CD14-positive monocyte (primary cell): ENCODE results near the gene SLC38A8. TPM values are rescaled to one million over a fixed set of nuclear protein-coding genes. Genes with fewer than 3 reads are reported as not detected.

Source experiments
- DNase-seq, 3 donors: peaks; one replicate each; pipeline ENCODE4 v3.0.0-alpha.2; 2011 to 2022
- H2AFZ ChIP-seq: 2 replicates; pipeline ENCODE4 v1.6.0; 2012; ENCODE audit warnings: mild to moderate bottlenecking, low read depth, low read length, inconsistent platforms; ENCODE audit not compliant: insufficient read depth, poor library complexity, severe bottlenecking
- H3K27ac ChIP-seq, 2 donors: 1 replicate in 1 of 2; 2 replicates in 1 of 2; pipeline ENCODE4 v1.5.1; 2012 to 2013; ENCODE audit warnings: low read length in 2 of 2, control low read depth in 1 of 2, inconsistent platforms in 1 of 2, low read depth in 1 of 2, mild to moderate bottlenecking in 1 of 2
- H3K27me3 ChIP-seq, 2 donors: one replicate each; pipeline versions ENCODE4 v1.6.0 to v1.6.1; 2011 to 2013; ENCODE audit warnings: low read length in 2 of 2; ENCODE audit not compliant: control insufficient read depth in 2 of 2, insufficient read depth in 2 of 2
- H3K36me3 ChIP-seq, 2 donors: replicated peaks in 1 of 2; 1 replicate in 1 of 2; 2 replicates in 1 of 2; pipeline versions ENCODE4 v1.5.1 to v1.6.1; 2012 to 2013; ENCODE audit warnings: low read length in 2 of 2, control low read depth in 1 of 2, inconsistent platforms in 1 of 2, mild to moderate bottlenecking in 1 of 2; ENCODE audit not compliant: insufficient read depth in 2 of 2, control insufficient read depth in 1 of 2
- H3K4me1 ChIP-seq, 2 donors: 1 replicate in 1 of 2; 2 replicates in 1 of 2; pipeline versions ENCODE4 v1.5.1 to v1.6.1; 2012 to 2013; ENCODE audit warnings: low read length in 2 of 2, control low read depth in 1 of 2, inconsistent platforms in 1 of 2, mild to moderate bottlenecking in 1 of 2, moderate library complexity in 1 of 2; ENCODE audit not compliant: insufficient read depth in 2 of 2, control insufficient read depth in 1 of 2
- H3K4me2 ChIP-seq: replicated peaks from 2 replicates; pipeline ENCODE3; 2012; ENCODE audit warnings: low read length, moderate library complexity, mild to moderate bottlenecking; ENCODE audit not compliant: poor library complexity, severe bottlenecking; ENCODE audit errors: extremely low read depth
- H3K4me3 ChIP-seq, 3 experiments: fragments of 200-600 bp in 1 of 3; sonication (generic) in 1 of 3; replicated peaks in 1 of 3; 1 replicate in 2 of 3; 2 replicates in 1 of 3; pipeline ENCODE4 v1.5.1; 2011 to 2013; ENCODE audit warnings: low read length in 3 of 3, mild to moderate bottlenecking in 3 of 3, control low read depth in 2 of 3, low read depth in 2 of 3, inconsistent platforms in 1 of 3, moderate library complexity in 1 of 3
- H3K79me2 ChIP-seq: 2 replicates; pipeline ENCODE4 v1.6.0; 2012; ENCODE audit warnings: mild to moderate bottlenecking, control low read depth, inconsistent platforms, low read length, moderate library complexity; ENCODE audit not compliant: insufficient read depth
- H3K9ac ChIP-seq: 2 replicates; pipeline ENCODE4 v1.6.0; 2017; ENCODE audit warnings: low read length, mild to moderate bottlenecking; ENCODE audit not compliant: insufficient read depth, poor library complexity, severe bottlenecking
- H3K9me3 ChIP-seq, 2 donors: replicated peaks in 1 of 2; 1 replicate in 1 of 2; 2 replicates in 1 of 2; pipeline versions ENCODE4 v1.5.1 to v1.6.1; 2012 to 2013; ENCODE audit warnings: low read length in 2 of 2, control low read depth in 1 of 2; ENCODE audit not compliant: control insufficient read depth in 1 of 2, insufficient read depth in 1 of 2
- H4K20me1 ChIP-seq: 2 replicates; pipeline ENCODE4 v1.6.0; 2012; ENCODE audit warnings: mild to moderate bottlenecking, low read length, control low read depth, moderate library complexity; ENCODE audit not compliant: insufficient read depth
- H3K27ac Mint-ChIP-seq, 7 donors: one replicate each; pipeline ENCODE4 v1.8.0; 2020; ENCODE audit warnings: mild to moderate bottlenecking in 7 of 7, mixed read lengths in 7 of 7, moderate library complexity in 6 of 7, inconsistent platforms in 2 of 7
- H3K27me3 Mint-ChIP-seq, 3 donors: one replicate each; pipeline ENCODE4 v1.8.0; 2021 to 2022; ENCODE audit warnings: low read depth in 3 of 3, mild to moderate bottlenecking in 3 of 3, mixed read lengths in 3 of 3, moderate library complexity in 3 of 3, inconsistent platforms in 1 of 3
- H3K36me3 Mint-ChIP-seq, 2 donors: one replicate each; pipeline ENCODE4 v1.8.0; 2020; ENCODE audit warnings: mixed read lengths in 2 of 2, inconsistent platforms in 1 of 2, mild to moderate bottlenecking in 1 of 2
- H3K4me1 Mint-ChIP-seq: one replicate; pipeline ENCODE4 v1.8.0; 2020; ENCODE audit warnings: mild to moderate bottlenecking, mixed read lengths
- H3K4me3 Mint-ChIP-seq, 2 donors: one replicate each; pipeline ENCODE4 v1.8.0; 2020; ENCODE audit warnings: mild to moderate bottlenecking in 2 of 2, mixed read lengths in 2 of 2, moderate library complexity in 1 of 2
- H3K9me3 Mint-ChIP-seq, 7 donors: one replicate each; pipeline ENCODE4 v1.8.0; 2020 to 2022; ENCODE audit warnings: mixed read lengths in 7 of 7, mild to moderate bottlenecking in 6 of 7, moderate library complexity in 6 of 7, inconsistent platforms in 2 of 7
- CTCF ChIP-seq: fragments of 200-600 bp; IDR thresholded peaks from one replicate; pipeline ENCODE4 v1.8.0; 2022; ENCODE audit warnings: antibody characterized with exemption, mild to moderate bottlenecking
- WGBS: methylation state at CpG from one replicate; pipeline ENCODE4 v1.1.5; 2013; ENCODE audit warnings: missing lambda C conversion rate; ENCODE audit not compliant: insufficient coverage; 5-methylcytosine and 5-hydroxymethylcytosine counted together
- intact Hi-C, 2 donors: fragments of 100-400 bp; cut with micrococcal nuclease; formaldehyde crosslinking; loops; one replicate each; pipeline versions ENCODE4 v1.15.0 to v1.15.1; 2023
- polyA plus RNA-seq, 3 donors: library from polyadenylated mRNA; depleted of rRNA in 1 of 3; unstranded in 2 of 3; stranded (reverse) in 1 of 3; fragments of 300-500 nt in 2 of 3; fragments of >200 nt in 1 of 3; fragmentation: Illumina TruSeq in 2 of 3; gene quantifications; 1 replicate in 2 of 3; 2 replicates in 1 of 3; pipeline ENCODE4 v1.2.3, GENCODE V29; 2012 to 2021

Gene SLC38A8
- polyA plus RNA-seq, 3 donors = not detected

GRCh38 chr16:84058664-84059063 is 16.1 kb upstream of the SLC38A8 start:
- H3K27ac ChIP-seq = no peak overlapping the region
- no peaks in the 10 kb centered on the region for H3K4me1 ChIP-seq
- Mint-ChIP-seq H3K4me1 (no peaks in the 10 kb centered on the region), H3K36me3 (peaks cover 96 to 98% of the 10 kb centered on the region in 2 donors), H3K27me3 (peaks cover 0 to 1% (median 0%) of the 10 kb centered on the region in 3 donors), H3K9me3 (no peaks in the 10 kb centered on the region), H3K27ac (no peak overlapping the region), H3K4me3 (no peak overlapping the region)
- TF ChIP-seq CTCF = no peak
- DNase-seq = no peak
- intact Hi-C loops = loop anchor here in 1 of 2 donors (5.0 kb wide), 1 partner anchor 96 kb away; no protein-coding TSS in a partner anchor
- WGBS = 97% methylated on average over 9 of the region's 11 CpGs
- H3K9me3 ChIP-seq = no peaks in the 10 kb centered on the region
- H3K79me2 ChIP-seq = no peaks in the 10 kb centered on the region
- H3K36me3 ChIP-seq = peaks cover 99% of the 10 kb centered on the region in 2 donors
- H3K4me2 ChIP-seq = no peak overlapping the region
- H2AFZ ChIP-seq = no peak overlapping the region
- H3K9ac ChIP-seq = no peak overlapping the region
- no peaks in the 10 kb centered on the region for H3K27me3 ChIP-seq
- H3K4me3 ChIP-seq = no peak overlapping the region
- peaks cover 4% of the 10 kb centered on the region for H4K20me1 ChIP-seq

- no peak for DNase-seq
- no peak overlapping the region for H3K9ac ChIP-seq
- H3K4me2 ChIP-seq = no peak overlapping the region
- 90% methylated on average over 7 of the region's 15 CpGs for WGBS
- no peak for TF ChIP-seq CTCF
- Mint-ChIP-seq H3K9me3 (no peaks in the 10 kb centered on the region), H3K27ac (no peak overlapping the region), H3K4me1 (no peaks in the 10 kb centered on the region), H3K4me3 (no peak overlapping the region), H3K36me3 (peaks cover 96 to 98% of the 10 kb centered on the region in 2 donors), H3K27me3 (peaks cover 0 to 1% (median 0%) of the 10 kb centered on the region in 3 donors)
- H4K20me1 ChIP-seq = peaks cover 9% of the 10 kb centered on the region
- intact Hi-C loops = loop anchor here in 1 of 2 donors (5.0 kb wide), 1 partner anchor 96 kb away; no protein-coding TSS in a partner anchor
- no peaks in the 10 kb centered on the region for H3K4me1 ChIP-seq
- H3K79me2 ChIP-seq = no peaks in the 10 kb centered on the region
- no peaks in the 10 kb centered on the region for H3K27me3 ChIP-seq
- no peak overlapping the region for H3K4me3 ChIP-seq
- no peak overlapping the region for H3K27ac ChIP-seq
- H2AFZ ChIP-seq = no peak overlapping the region
- no peaks in the 10 kb centered on the region for H3K9me3 ChIP-seq
- H3K36me3 ChIP-seq = peaks cover 99% of the 10 kb centered on the region in 2 donors
These were observed 15.6 kb upstream of the SLC38A8 start for GRCh38 chr16:84058211-84058610.
